ENCODE measurements around the gene FMO1.
A peak's percentile ranks its signal among the peaks of the same experiment; 100 is the strongest.
"Not testable (repeated sequence)": the region's sequence is repeated elsewhere in the genome, so short reads cannot be mapped to it uniquely, and the experiment has no call there.

FMO1 gene

DNA sequence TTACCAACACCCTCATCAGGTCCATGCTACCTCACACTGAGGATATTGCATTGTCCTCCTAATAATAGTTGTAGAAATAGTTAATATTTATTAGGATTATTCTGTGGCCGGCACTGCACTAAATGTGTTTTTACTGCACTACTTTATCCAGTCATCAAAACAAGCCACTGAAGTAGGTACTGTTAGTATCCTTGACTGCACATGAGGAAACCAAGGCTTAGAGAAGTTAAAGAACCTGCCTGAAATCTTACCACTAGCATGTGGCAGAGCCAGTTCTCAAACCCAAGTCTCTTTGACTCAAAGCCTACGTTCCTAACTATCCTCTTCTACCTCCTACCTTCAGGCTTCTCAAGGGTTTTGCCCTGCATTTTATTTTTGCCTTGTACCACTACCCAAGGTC lies 30.9 kb downstream of the FMO1 start:
- no peak for DNase-seq (ENCODE audit: low read depth in 2 of 3, low spot score in 1 of 3)

DNA sequence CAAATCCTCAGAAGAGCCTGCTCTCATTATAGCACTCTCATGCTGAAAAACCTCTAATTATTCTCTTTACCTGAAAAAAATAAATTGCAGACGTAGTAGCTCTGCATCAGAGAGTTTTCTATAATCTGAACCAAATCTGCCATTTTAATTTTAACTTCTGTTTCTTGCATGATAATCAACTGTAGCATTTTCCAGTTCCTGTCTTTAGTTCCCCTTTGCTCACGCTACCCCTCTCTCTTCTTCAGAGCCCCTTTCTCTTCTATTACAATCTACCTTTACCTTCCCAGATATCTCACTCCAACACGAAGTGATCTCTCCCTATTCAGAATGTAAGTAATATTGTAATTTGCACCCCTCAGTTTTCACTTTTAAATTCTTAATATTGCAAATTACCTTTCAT lies 31.4 kb downstream of the FMO1 start:
- no peak for DNase-seq (ENCODE audit: low read depth in 2 of 3, low spot score in 1 of 3)

GRCh38 chr1:171280599-171280998 lies 32.3 kb downstream of the FMO1 start:
- no peak for DNase-seq (ENCODE audit: low read depth in 2 of 3, low spot score in 1 of 3)

DNA sequence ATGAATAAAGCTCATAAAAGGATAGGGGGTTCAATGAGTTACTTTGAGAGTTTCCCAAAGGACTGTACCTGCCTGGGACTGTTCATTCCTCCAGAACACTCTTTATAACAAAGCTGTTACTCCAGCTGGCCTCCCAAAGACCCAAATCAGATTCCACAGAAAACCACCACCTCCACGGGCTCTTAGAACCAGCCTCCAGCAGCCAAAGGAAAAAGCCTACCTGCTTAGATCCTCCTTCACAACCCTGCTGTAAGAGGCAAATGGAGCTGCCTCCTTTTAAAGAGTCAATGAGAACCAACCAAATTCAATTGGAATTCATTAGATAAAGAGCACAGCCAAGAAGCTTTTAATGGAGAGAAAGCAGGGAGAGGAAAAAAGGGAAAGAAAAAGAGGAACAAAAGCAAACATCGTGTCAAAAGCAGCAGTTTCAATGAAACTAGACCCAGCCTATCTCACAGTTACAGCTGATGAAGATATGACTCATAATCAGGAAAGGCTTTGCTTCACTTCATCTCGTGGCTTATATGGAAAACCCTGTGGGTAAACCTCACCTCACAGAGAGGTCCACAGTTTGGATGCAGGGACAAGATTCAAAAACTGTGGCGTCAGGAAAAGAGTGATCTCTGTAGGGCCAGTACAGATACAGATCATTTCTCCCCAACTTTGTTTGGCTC lies 37.9 kb downstream of the FMO1 start:
- no peak for DNase-seq (ENCODE audit: low read depth in 2 of 3, low spot score in 1 of 3)

- no peak for DNase-seq (ENCODE audit: low read depth in 2 of 3, low spot score in 1 of 3)
Measured at GRCh38 chr1:171290621-171291020, 42.3 kb downstream of the FMO1 start.

GRCh38 chr1:171292799-171293198 lies 44.5 kb downstream of the FMO1 start:
- no peak for DNase-seq (ENCODE audit: low read depth in 2 of 3, low spot score in 1 of 3)

- DNase-seq (ENCODE audit: low read depth in 2 of 3, low spot score in 1 of 3) = not testable (repeated sequence)
Measured at GRCh38 chr1:171295383-171295782, 47.1 kb downstream of the FMO1 start.

- DNase-seq (ENCODE audit: low read depth in 2 of 3, low spot score in 1 of 3) = no peak
Measured at GRCh38 chr1:171295821-171296220, 47.5 kb downstream of the FMO1 start.

GRCh38 chr1:171296897-171297296 lies 48.6 kb downstream of the FMO1 start:
- no peak for DNase-seq (ENCODE audit: low read depth in 2 of 3, low spot score in 1 of 3)

DNA sequence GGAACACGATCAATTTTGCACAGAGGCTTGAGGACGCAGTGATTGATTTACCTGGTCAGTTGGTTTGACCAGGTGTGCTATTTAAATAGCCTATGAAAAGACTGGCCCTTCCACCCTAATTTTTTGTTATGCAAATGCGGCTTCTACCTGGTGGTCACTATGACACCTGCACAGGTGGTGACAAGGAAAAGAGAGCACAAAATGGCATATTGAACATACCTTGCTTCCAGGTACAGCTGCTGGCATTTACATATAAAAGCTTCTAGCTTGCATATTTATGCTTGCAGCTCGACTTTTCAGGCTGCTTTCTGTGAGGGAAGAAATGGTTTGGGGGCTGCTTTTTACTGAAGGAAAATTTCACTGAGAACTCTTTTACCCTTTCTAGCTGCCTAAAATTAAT lies 50.4 kb downstream of the FMO1 start:
- no peak for DNase-seq (ENCODE audit: low read depth in 2 of 3, low spot score in 1 of 3)

GRCh38 chr1:171299342-171299741 lies 51.0 kb downstream of the FMO1 start:
- DNase-seq (ENCODE audit: low read depth in 2 of 3, low spot score in 1 of 3) = no peak

- no peak for DNase-seq (ENCODE audit: low read depth in 2 of 3, low spot score in 1 of 3)
Measured at GRCh38 chr1:171300401-171300800, 52.1 kb downstream of the FMO1 start.

DNA sequence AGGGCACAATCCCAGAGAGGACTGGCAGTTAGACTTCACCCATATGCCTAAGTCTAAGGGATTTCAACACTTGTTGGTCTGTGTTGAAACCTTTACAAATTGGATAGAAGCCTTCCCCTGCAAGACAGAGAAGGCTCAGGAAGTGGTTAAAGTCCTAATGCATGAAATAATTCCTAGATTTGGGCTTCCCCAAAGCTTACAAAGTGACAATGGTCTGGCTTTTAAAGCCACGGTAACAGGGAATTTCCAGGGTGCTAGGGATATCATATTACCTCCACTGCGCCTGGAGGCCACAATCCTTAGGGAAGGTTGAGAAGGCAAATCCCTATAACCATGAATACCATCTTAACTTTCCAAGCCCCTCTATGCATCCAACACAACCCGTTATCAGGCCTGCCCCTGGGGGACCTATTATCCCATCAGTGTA lies 62.4 kb downstream of the FMO1 start:
- no peak for DNase-seq (ENCODE audit: low read depth in 2 of 3, low spot score in 1 of 3)

- DNase-seq (ENCODE audit: low read depth in 2 of 3, low spot score in 1 of 3) = no peak
Measured at GRCh38 chr1:171311771-171312558, 63.7 kb downstream of the FMO1 start.

DNA sequence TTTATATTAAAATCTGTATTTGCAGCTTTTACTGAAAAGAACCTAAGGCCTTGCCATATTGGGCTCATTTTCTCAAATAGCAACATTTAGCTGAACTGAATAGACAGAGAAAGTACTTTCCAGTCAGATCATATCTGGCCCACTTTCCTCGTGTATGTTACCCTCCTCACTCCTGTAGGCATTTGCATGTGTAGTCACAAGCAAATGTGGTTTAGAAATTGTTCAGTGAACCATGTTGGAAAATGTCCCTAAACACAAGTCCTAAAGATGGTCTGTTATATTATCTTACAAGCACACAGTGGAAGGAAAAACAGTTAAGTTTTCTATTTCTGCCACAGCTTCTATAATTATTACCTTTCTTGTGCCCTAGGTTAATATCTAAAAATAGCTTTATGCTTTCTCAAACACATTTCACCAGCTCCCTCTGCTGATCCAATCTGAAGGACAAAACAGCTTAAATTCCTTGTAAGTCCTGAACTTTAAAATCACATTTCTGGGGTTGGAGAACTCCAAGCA lies 65.1 kb downstream of the FMO1 start:
- DNase-seq (ENCODE audit: low read depth in 2 of 3, low spot score in 1 of 3) = no peak

GRCh38 chr1:171313835-171314320 lies 65.6 kb downstream of the FMO1 start, which contains the start of gene FMO4:
Gene FMO4, plus strand, starts transcription at chr1:171314183. Its CDS starts 5,643 bp downstream, at chr1:171319826.
- DNase-seq (ENCODE audit: low read depth in 2 of 3, low spot score in 1 of 3) = peak; percentile 68 to 82 (median 72)

- no peak for DNase-seq (ENCODE audit: low read depth in 2 of 3, low spot score in 1 of 3)
Measured at GRCh38 chr1:171329251-171329650, 81.0 kb downstream of the FMO1 start.

GRCh38 chr1:171334024-171334640 lies 85.8 kb downstream of the FMO1 start:
- no peak for DNase-seq (ENCODE audit: low read depth in 2 of 3, low spot score in 1 of 3)
